DMS 273 treated with DMSO at 0.1 percent for 48 hours (cell line): ENCODE results near the gene TYRO3.

Source experiments
- DNase-seq: peaks from one replicate; lab custom pipeline; 2025; lab: John Stamatoyannopoulos, UW

TYRO3 gene

DNA sequence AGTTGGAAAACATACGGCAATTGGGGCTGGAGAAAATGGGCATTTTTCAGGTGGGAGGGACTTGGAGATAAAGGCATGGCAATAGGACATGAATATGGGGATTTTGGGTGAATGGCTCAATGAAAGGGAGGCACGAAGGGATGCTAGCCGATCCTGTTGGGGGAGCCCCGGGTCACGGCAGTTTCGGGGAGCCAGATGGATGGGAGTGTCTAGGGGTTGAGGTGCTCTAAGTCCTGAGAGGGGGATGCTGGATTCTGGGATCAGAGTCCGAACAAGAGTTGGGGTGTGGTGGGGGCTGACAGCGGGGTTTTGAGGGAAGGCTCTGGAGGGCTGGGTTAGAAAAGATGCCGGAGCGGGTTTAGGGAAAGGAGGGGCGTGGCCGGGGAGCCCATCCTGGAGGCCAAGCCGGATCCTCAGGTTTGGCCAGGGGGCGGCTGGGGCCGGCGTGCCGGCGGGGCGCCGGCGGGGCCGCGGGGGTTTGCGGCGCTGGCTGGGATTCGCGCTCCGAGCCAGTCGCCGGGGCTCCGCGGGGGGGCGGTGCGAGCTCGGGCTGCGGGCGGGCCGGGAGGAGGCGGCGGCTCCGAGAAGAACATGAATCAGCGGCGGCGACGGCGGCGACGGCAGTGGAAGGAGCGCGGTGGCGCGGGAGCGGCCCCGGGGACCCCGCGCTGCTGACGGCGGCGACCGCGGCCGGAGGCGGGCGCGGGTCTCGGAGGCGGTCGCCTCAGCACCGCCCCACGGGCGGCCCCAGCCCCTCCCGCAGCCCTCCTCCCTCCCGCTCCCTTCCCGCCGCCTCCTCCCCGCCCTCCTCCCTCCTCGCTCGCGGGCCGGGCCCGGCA lies at the start of gene TYRO3:
Gene TYRO3, plus strand, starts transcription at position 813 of the 839 bp plus-strand sequence. CDS start 46 bp downstream, outside the sequence.
- DNase-seq = no peak

- no peak for DNase-seq
Observed at GRCh38 chr15:41510728-41511127, 48.3 kb upstream of the TYRO3 start.

DNA sequence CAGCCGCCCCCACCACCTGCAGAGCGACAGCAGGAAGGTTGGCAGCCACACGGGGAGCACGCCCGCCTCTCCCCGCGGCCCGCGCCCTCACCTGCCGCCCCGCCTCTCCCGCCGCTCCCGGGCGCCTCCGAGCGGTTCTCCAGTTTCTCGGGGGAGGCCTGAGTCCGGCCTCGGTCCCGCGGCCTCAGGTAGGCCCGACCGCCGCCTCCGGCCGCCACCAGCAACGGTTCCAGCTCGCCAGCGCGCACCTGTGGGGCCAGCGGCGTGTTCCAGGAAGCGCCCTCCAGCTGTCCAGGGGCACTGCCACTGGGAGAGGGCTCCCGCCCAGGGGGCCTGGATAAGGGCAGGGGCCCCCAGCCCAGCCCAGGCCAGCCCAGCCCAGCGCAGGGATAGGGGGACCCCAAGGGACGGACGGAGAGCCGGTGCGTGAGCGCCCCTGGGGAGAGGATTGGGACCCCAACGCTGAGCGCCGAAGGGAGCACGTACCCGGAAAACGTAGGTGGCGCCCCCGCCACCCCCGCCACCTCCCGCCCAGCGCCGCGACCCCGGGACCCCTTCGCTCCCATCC lies 47.6 kb upstream of the TYRO3 start:
- no peak for DNase-seq

GRCh38 chr15:41511899-41512369 lies 47.1 kb upstream of the TYRO3 start:
- DNase-seq = no peak

DNA sequence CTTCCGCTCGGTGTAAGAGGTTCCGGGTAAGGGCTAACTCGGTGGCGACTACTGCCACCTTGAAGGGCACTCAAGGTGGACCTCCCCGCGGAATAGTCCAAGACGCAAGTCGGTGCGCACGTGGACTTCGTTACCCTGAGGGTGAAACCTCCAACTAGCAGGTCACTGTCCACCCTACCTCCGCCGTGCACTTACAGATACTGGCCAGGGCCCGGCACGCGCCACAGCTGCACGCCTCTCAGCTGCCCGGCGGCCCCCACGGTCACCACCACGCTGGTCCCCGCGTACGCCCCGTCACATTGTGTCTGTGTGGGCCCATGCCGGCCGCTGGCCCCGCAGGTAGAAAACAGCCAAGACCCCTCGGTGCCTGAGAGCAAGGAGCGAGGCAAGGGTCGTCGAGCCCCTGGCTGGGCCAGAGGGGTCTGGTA lies 46.5 kb upstream of the TYRO3 start:
- DNase-seq = no peak

DNA sequence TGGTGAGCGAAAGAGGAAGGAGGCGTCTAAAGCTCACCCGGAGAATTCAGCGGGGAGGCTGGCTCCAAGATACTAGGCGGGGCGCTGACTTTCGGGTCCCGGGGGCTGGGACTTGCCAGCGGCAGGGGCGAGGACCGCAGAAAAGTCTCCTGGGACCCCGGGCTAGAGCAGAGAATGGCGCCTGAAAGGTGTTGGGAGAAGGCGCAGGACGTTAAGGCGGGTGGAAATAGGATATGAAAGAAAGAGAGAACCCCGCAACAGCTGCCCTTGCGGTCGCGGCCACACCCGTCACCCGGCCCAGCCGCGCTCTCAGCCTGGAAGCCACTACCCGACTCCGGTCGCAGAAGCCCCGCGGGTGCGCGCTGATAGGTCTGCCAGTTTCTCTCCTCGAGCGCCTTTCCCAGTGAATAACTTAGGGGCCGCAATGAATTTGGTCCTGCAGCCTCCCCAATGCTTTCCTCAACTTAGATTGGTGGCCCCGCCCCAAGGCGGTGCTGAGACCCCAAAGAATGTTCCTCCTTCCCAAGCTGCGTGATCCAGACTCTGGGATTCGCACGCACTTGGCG lies 46.0 kb upstream of the TYRO3 start:
- no peak for DNase-seq

GRCh38 chr15:41513506-41514227 lies 45.3 kb upstream of the TYRO3 start, which contains the start of gene LTK:
TSS of gene LTK (minus strand) at chr15:41513827. CDS start at chr15:41513709, 118 bp downstream.
- DNase-seq = no peak

DNA sequence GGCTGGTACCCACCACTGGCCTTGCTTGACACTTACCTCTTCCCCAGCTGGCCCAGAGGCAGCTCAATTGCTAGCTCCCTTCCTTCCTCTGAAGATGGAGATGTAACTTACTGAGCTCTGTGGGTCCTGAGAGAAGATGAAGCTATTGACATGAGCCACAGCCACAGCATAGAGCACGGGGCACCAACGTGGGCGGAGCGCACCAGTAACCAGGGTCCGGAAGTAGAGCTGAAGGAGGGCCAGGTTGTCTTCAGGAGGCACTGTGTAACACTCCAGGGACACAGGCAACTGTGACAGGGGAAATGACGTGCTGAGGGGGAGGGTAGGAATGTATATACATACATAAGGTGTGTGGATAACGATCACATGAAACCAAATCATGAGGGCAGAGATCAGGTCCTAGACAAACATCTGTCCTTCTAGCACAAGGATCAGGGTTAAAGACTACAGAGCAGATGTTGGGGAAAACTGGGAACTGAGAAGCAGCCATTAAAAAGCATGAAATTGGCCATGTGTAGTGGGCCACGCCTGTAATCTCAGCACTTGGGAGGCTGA lies 41.0 kb upstream of the TYRO3 start:
- DNase-seq = no peak

GRCh38 chr15:41520636-41521035 lies 38.4 kb upstream of the TYRO3 start:
- DNase-seq = no peak

DNA sequence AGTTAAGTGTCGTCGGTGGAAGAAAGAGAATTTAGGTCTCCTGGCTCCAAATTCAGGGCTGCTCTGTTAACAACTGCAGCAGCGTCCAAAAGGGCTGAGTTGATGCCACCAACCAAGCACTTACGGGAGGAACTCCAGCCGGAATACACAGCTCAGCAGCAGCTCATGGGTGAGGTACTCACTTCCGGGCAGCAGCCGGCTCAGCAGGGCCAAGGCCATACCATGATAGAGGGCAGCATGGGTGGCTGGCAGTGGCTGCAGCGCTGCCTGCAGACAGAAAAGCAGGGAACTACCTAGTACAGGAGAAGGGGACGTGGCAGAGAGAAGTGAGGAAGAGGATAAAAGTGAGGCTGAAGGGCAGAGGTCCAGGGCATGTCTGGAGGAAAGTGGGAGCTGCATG lies 37.4 kb upstream of the TYRO3 start:
- no peak for DNase-seq

DNA sequence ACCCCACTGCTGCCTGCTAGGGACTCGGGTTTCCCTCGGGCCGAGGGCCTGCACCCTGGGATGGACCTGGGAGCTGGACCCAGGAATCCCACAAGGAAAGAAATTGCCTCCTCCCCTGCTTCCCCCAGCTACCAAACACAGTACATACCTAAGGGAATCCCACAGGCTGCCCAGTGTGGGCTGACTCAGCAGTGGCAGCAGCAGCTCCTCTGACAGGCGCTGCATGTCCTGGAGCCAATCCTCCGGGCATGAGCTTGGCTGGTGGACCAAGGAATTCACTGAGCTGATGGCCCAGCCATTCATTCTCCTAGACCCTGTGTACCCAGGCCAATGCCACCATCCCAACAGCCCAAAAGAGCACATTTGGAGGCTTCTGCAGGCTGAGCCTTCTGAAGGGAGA lies 35.9 kb upstream of the TYRO3 start:
- DNase-seq = no peak

DNA sequence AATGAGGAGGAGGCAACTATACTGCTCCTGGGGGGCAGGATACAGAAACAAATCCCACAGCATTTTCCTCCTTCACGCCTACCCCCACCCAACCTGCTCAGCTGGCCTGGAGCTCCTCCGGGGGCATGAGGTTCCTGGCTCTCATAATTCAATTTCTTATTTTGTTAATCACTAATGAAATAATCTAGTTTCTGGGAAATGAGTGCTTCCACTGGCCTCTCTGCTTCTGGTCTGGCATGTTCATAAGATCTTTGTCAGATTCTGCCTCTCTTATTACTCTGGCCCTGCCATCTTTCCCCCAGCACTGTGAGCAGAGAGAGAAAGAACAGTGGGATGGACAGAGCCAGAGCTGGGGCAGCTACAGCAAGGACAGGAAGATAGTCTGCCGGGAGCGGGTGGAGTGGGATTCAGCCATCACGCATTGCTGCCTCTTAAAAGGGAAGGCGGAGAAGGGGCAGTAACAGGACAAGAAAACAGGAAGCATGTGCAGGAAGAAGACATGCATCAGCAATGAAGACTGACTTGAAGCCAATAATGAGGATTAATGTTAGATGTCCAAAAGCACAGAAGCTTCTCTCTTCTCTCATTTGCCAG lies 28.6 kb upstream of the TYRO3 start:
- DNase-seq = no peak

- DNase-seq = no peak
Observed at GRCh38 chr15:41535544-41535943, 23.5 kb upstream of the TYRO3 start.

DNA sequence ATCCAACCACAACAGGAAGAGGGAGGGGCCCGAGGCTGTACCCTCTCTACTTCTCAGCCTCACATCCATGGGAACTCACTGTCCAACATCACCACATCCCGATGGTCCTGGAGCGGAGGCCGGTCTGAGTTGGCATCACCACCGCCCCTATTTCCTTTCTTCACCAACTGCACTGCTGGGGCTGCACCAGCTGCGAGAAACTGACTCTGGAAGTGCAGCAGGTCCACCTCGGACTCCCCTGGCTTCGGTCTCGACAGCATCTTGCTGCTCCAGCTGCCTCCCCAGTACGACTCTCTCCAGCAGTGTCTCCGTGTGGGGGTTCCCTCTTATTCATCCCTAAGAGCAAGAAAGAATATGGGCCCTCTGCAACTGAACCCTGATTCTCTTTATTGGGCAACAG lies 22.1 kb upstream of the TYRO3 start:
- DNase-seq = no peak

- no peak for DNase-seq
Observed at GRCh38 chr15:41543521-41543870, 15.5 kb upstream of the TYRO3 start.

DNA sequence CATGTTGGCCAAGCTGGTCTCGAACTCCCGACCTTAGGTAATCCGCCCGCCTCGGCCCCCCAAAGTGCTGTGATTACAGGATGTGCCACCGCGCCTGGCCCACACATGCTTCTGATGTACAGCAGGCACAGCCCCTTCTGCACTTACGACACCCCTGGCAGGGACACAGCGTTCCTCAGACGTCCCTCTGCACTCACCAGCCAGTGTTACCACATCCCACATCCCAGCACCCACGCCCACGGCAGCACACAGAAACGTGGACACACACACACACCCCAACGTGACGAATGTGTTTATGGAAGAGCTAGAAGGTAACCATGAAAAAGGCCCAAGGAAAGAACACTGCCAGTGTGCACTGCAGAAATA lies 14.4 kb upstream of the TYRO3 start:
- DNase-seq = no peak

GRCh38 chr15:41545218-41545617 lies 13.8 kb upstream of the TYRO3 start:
- no peak for DNase-seq

DNA sequence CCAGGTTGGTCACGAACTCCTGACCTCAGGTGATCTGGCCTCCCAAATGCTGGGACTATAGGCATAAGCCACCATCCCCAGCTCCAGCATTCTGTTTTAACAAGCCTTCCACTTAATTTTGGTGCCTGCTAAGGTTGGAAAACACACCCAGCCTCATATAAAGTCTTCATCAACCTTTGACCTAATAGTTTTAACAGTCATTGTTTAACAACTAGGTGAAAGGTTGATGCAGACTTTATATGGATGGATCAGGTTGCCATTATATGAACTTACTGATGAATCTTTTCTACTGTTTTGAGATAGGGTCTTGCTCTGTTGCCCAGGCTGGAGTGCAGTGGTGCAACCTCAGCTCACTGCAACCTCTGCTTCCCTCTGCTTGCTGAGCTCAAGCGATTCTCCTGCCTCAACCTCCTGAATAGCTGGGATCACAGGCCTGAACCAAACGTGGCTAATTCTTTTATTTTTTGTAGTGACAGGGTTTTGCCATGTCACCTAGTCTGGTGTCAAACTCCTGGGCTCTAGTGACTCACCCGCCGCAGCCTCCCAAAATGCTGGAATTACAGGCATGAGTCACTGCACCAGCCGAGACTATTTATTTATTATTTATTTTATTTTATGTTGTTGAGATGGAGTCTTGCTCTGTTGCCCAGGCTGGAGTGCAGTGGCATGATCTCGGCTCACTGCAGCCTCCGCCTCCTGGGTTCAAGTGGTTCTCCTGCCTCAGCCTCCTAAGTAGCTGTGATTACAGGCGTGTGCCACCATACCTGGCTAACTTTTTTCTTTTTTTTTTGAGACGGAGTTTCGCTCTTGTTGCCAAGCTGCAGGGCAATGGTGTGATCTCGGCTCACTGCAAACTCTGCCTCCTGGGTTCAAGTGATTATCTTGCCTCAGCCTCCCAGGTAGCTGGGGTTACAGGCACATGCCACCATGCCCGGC lies 11.9 kb upstream of the TYRO3 start:
- no peak for DNase-seq

DNA sequence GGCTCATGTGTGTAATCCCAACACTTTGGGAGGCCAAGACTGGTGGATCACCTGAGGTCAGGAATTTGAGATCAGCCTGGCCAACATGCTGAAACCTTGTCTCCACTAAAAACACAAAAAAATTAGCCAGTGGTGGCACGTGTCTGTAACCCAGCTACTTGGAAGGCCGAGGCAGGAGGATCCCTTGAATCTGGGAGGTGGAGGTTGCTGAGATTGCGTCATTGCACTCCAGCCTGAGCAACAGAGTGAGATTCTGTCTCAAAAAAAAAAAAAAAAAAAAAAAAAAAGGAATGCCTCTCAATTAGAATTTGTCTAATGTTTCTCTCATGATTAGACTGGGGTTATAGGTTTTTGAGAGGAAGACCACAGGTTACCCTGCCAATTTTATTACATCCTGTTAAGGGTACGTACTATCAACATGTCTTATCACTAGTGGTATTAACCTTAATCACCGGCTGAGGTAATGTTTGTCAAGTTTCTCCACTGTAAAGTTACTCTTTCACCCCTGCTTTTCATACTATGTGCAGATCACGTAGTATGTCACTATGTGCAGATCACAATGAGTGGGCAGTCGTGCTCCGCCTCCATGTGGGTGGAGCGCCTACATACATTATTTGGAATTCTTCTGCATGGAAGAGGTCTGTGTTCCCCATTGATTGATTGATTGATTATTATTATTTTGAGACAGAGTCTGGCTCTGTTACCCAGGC lies 8.8 kb upstream of the TYRO3 start:
- no peak for DNase-seq

- DNase-seq = no peak
Observed at GRCh38 chr15:41553731-41554130, 5.3 kb upstream of the TYRO3 start.
